HG02610 (cell line): ENCODE data around the gene UBE3D.
A peak's percentile ranks its signal among the peaks of the same experiment; 100 is the strongest.

Experiments
- ATAC-seq: cut with Tn5 transposase; IDR thresholded peaks from one replicate; pipeline ENCODE4 v1.9.1; 2021; ENCODE audit warnings: mild to moderate bottlenecking, moderate library complexity; ENCODE audit not compliant: unreplicated experiment

Gene UBE3D, protein sequence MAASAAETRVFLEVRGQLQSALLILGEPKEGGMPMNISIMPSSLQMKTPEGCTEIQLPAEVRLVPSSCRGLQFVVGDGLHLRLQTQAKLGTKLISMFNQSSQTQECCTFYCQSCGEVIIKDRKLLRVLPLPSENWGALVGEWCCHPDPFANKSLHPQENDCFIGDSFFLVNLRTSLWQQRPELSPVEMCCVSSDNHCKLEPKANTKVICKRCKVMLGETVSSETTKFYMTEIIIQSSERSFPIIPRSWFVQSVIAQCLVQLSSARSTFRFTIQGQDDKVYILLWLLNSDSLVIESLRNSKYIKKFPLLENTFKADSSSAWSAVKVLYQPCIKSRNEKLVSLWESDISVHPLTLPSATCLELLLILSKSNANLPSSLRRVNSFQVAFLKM

GRCh38 chr6:83065511-83066192 is at the start of gene UBE3D:
TSS of gene UBE3D (minus strand) at chr6:83065841. CDS start at chr6:83065718, 123 bp downstream.
- peak; percentile 69 for ATAC-seq

DNA sequence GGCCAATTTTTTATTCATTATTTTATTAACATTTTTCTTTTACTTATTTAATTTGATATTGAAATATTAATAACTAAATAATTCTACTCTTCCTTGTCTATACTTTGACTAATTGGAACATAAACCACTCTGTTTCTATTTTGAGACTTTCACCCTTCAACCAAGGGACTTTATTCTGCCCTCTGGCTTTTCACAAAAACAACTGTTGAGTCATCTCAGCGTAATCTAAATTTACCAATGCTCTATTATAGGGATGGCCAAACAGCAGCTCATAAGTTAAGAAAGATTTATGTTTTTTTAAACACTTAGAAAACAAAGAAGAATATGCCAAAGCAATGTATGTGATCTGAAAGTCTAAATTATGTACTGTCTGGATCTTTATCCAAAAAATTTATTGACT is 48.5 kb upstream of the UBE3D start:
- ATAC-seq = no peak

DNA sequence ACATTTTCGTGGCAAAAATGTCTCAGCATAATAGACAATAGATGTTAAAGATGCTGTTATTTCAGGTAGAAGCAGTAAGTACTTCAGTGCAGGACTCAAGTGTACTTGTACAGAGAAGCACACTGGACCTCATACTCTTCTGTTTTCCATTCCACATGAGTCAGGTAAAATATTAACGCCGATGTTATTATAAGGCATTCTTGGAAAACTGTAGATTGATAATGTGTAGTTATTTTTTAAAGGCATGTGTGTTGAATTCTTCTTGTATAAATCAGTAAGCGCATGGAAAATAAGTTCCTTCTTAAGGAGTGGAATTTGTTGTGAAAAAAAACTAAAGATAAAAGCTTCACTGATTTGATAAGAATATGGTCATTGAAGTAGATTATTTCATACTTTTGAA is 47.6 kb upstream of the UBE3D start:
- no peak for ATAC-seq

- ATAC-seq = no peak
These were observed 42.7 kb upstream of the UBE3D start for GRCh38 chr6:83108378-83108777.

- no peak for ATAC-seq
These were observed 32.9 kb upstream of the UBE3D start for GRCh38 chr6:83098589-83098988.

GRCh38 chr6:83097675-83098074 is 32.0 kb upstream of the UBE3D start:
- no peak for ATAC-seq

- no peak for ATAC-seq
These were observed 31.6 kb upstream of the UBE3D start for GRCh38 chr6:83097204-83097603.

- ATAC-seq = no peak
These were observed 31.1 kb upstream of the UBE3D start for GRCh38 chr6:83096791-83097190.

DNA sequence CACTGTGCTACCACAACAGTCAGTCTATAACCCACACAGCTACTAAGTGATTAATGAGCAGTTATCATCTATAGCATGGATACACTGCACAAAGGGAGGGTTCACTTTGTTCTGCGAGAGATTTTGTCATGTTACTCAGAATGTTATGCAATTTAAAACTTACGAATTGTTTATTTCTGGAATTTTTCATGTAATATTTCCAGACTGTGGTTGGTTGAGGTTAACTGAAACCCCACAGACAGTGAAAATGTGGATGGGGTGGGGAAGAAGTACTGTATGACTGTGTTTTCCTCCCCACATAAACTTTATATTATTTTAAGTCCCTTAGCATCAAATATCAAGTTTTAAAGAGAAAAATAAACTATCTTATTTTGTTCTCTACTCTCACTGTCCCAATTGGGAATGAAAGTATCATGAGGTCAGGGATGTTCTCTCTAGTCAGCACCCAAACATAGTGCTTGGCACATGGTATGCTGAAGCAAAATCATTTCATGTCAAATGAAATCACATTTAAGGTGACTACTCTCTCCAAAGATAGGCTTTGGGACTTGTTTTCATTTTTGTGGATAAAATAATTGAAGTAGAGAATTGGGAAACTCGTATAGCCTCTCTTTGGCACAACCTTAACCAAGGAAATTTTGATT is 27.2 kb upstream of the UBE3D start:
- no peak for ATAC-seq

DNA sequence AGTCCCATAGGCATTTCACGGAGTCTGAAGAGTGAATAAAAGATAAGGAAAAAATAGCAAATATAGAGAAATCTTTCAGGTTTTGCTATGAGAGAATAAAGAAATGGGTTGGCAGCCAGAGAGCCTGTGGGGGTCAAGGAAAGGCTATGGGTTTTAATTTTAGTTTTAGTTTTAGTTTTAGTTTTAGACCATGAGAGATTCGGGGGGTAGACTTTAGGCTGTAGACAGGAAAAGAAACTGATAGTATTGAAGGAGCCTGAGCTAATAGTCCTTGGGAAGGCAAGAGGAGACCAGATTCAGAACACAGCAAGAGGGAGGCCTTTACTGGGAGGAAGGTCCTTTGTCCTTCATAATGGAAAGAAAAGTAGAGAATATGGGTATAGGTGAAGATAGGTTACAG is 21.1 kb upstream of the UBE3D start:
- peak; percentile 99 for ATAC-seq

DNA sequence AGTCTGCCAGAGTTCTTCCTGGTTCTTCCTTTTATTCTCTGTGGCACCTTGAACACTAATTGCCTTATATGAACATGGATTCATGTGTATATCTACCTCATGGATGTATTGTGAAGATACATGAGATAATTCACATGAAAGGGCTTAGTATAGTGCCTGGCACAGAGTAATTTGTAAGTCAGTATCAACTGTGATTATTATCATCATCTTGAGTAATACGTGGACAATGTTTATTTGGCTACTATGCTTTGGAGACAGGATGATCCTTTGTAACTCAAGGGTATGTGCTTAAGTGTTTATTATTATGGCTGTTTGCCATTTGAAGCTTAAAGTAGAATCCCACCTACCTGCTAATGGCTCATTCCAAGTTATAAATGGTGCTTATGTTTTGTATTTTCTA is 17.8 kb upstream of the UBE3D start:
- ATAC-seq = no peak

DNA sequence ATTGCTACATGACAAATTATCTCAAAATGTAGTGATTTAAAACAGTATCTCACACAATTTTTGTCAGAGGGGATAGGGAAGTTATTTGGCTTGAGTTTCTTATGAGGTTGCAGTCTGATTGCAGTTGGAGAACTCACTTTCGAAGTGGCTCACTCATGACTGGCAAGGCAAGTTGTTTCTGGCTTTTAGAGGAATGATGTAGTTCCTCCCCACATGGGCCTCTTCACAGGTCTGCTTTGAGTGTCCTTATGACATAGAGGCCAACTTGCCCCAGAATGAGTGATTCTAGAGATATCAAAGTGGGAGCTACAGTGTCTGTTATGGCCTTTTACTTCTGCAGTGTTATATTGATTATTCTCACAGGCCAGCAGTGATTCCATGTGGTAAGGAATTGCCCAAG is 8.0 kb upstream of the UBE3D start:
- ATAC-seq = no peak

GRCh38 chr6:83072726-83073125 is 7.1 kb upstream of the UBE3D start:
- ATAC-seq = no peak

GRCh38 chr6:83071707-83072106 is 6.1 kb upstream of the UBE3D start:
- no peak for ATAC-seq

GRCh38 chr6:83071023-83071422 is 5.4 kb upstream of the UBE3D start:
- ATAC-seq = peak; percentile 49

- ATAC-seq = no peak
These were observed 4.0 kb upstream of the UBE3D start for GRCh38 chr6:83069633-83070032.

DNA sequence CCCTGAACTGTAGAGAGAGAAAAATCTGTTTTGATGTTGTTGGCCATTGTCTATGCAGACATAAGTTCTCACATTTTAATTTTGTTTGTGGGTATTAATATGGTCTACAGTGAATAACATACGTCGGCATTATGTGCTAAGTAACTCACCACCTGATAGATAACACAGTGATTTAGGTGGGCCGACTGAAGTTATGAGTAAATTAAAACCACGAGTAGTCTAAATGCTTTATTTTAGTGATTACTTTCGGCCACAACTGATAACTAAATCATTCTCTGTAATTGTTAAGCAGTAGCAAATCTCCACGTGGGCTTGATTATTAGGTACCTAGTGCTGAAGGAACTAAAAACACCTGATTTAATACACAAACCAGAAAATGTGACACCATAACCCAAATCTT is 3.0 kb upstream of the UBE3D start:
- ATAC-seq = no peak

GRCh38 chr6:83067448-83068439 is 2.1 kb upstream of the UBE3D start, which contains the start of gene DOP1A:
TSS of gene DOP1A (plus strand) at chr6:83067671. CDS start at chr6:83096978, 29,307 bp downstream.
- ATAC-seq = peak; percentile 90

DNA sequence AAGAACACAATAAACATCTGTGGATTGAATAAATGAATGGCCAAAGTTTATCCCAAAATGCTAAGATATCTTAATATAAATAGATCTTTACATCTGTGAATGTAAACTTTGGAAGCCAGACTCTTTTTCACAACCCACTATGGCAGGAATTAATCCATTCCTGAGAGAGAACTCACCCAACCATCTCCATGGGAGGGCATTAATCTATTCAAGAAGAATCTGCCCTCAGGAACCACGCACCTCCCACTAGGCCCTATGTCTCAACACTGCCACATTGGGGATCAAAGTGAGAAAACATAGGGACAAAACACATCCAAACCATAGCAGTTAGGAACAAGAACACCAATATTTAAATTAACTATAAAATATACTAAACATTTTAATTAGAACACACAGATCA is 3.4 kb downstream of the UBE3D start:
- no peak for ATAC-seq

- ATAC-seq = no peak
These were observed 4.5 kb downstream of the UBE3D start for GRCh38 chr6:83061190-83061589.
